ENCODE results near the gene SLC12A4. TPM values are rescaled to one million over a fixed set of nuclear protein-coding genes. Genes with fewer than 3 reads are reported as not detected.

Gene SLC12A4
- total and polyA plus RNA-seq, 7 donors = 18.3 to 89.5 (median 31.9) TPM

DNA sequence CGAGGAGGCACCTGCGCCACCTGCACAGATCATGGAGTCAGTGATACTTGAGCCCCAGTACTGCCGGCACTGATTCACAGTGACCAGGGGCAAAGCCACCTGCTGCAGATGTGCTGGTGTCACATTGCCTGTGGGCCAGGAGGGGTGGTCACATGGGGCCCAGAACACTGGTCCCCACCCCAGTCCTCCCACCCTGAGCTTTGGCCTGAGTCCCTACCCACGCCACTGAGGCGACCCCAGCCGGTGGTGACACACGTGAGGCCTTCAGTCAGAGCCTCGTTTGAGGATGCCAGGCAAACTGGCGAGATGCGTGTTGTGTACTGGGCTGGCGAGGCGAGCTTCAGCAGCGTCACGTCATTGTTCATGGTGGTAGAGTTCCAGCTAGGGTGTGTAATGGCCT lies 38.2 kb downstream of the SLC12A4 start:
- no peak overlapping the region for H3K27ac ChIP-seq
- TF ChIP-seq CTCF (IDR thresholded peaks at IDR 0.05) = no peak
- no peaks in the 10 kb centered on the region for H3K27me3 ChIP-seq (ENCODE audit: insufficient read depth in 3 of 3, low read length in 2 of 3)
- H3K4me1 ChIP-seq = peaks cover 34% of the 10 kb centered on the region
- no peak for ATAC-seq
- intact Hi-C loops (cut with DNase I) = loop anchor here in 1 of 2 donors (10.0 kb wide), 1 partner anchor 405 kb away; the partner anchor contains the start of gene RIPOR1
- no peak for DNase-seq
- 83 to 86% (median 84%) methylated on average over 12 to 14 of the region's 14 CpGs for WGBS, 3 donors
- H3K9me3 ChIP-seq = no peaks in the 10 kb centered on the region
- H3K4me3 ChIP-seq = no peak overlapping the region
- H3K36me3 ChIP-seq (ENCODE audit: insufficient read depth in 1 of 2, low read depth in 1 of 2) = peaks cover 0 to 36% of the 10 kb centered on the region in 2 donors

- Histone ChIP-seq H3K27me3 (ENCODE audit: insufficient read depth in 3 of 3, low read length in 2 of 3) (no peaks in the 10 kb centered on the region), H3K4me3 (no peak overlapping the region), H3K9me3 (no peaks in the 10 kb centered on the region), H3K36me3 (ENCODE audit: insufficient read depth in 1 of 2, low read depth in 1 of 2) (peaks cover 0 to 36% of the 10 kb centered on the region in 2 donors), H3K27ac (no peak overlapping the region), H3K4me1 (peaks cover 36% of the 10 kb centered on the region)
- peak; percentile 84 for TF ChIP-seq CTCF (IDR thresholded peaks at IDR 0.05)
- 45 to 47% (median 46%) methylated on average over 16 of the region's 16 CpGs for WGBS, 3 donors
- peak; percentile 75 to 89 for DNase-seq
- peak; percentile 64 to 79 (median 72) for ATAC-seq
- intact Hi-C loops (cut with DNase I) = loop anchor here (1.0 to 10.0 kb wide), 5 partner anchors 46 to 254 kb away; no protein-coding TSS in a partner anchor
Observed at GRCh38 chr16:67928561-67929364, 39.7 kb downstream of the SLC12A4 start.

GRCh38 chr16:67928147-67928546 lies 40.3 kb downstream of the SLC12A4 start:
- Histone ChIP-seq H3K27ac (peak overlapping the region; percentile 83), H3K4me3 (no peak overlapping the region), H3K36me3 (ENCODE audit: insufficient read depth in 1 of 2, low read depth in 1 of 2) (peaks cover 0 to 40% of the 10 kb centered on the region in 2 donors), H3K9me3 (no peaks in the 10 kb centered on the region), H3K4me1 (peaks cover 42% of the 10 kb centered on the region), H3K27me3 (ENCODE audit: insufficient read depth in 3 of 3, low read length in 2 of 3) (no peaks in the 10 kb centered on the region)
- WGBS, 3 donors = 75 to 83% (median 79%) methylated on average over 7 of the region's 7 CpGs
- TF ChIP-seq CTCF (IDR thresholded peaks at IDR 0.05) = no peak
- ATAC-seq (no peak), DNase-seq (no peak)
- intact Hi-C loops (cut with DNase I) = loop anchor here (1.0 to 10.0 kb wide), 5 partner anchors 45 to 253 kb away; no protein-coding TSS in a partner anchor

DNA sequence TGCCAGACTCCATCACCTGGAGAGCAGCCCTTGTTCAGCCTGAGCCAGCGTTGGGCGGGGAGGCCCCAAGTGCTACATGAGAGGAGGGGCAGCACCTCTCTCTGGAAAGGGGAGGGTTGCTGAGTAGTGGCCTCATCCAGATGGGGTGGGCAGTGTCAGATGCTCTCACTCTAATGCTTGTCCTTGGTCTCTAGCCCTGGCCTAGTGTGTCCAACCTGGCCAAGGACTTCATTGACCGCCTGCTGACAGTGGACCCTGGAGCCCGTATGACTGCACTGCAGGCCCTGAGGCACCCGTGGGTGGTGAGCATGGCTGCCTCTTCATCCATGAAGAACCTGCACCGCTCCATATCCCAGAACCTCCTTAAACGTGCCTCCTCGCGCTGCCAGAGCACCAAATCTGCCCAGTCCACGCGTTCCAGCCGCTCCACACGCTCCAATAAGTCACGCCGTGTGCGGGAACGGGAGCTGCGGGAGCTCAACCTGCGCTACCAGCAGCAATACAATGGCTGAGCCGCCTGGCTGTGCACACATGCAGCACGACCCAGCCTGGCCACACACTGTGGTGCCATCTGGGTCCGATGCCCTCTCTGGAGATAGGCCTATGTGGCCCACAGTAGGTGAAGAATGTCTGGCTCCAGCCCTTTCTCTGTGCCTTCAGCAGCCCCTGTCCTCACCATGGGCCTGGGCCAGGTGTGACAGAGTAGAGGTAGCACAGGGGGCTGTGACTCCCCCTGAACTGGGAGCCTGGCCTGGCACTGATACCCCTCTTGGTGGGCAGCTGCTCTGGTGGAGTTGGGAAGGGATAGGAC lies 41.1 kb downstream of the SLC12A4 start:
- DNase-seq (no peak), ATAC-seq (no peak)
- TF ChIP-seq CTCF (IDR thresholded peaks at IDR 0.05) = no peak
- Histone ChIP-seq H3K36me3 (ENCODE audit: insufficient read depth in 1 of 2, low read depth in 1 of 2) (peaks cover 0 to 40% of the 10 kb centered on the region in 2 donors), H3K27ac (peak overlapping the region; percentile 83), H3K4me3 (no peak overlapping the region), H3K27me3 (ENCODE audit: insufficient read depth in 3 of 3, low read length in 2 of 3) (no peaks in the 10 kb centered on the region), H3K4me1 (peaks cover 48% of the 10 kb centered on the region), H3K9me3 (no peaks in the 10 kb centered on the region)
- 85 to 91% (median 86%) methylated on average over 22 of the region's 22 CpGs for WGBS, 3 donors
- intact Hi-C loops (cut with DNase I) = loop anchor here (2.0 to 10.0 kb wide), 3 partner anchors 115 to 255 kb away; no protein-coding TSS in a partner anchor
